ENCODE measurements around the gene CLDND2. TPM values are rescaled to one million over a fixed set of nuclear protein-coding genes. Genes with fewer than 3 reads are reported as not detected.

Gene CLDND2
- total and polyA plus RNA-seq, 2 donors from 2014 or later = 1.1 to 6.9 TPM

GRCh38 chr19:51329411-51329810 is 39.4 kb downstream of the CLDND2 start:
- no peak for FAIRE-seq
- H3K27ac ChIP-seq (ENCODE audit: low read depth in 2 of 2, low read length in 2 of 2) = no peak overlapping the region
- no peaks in the 10 kb centered on the region for H3K4me1 ChIP-seq (ENCODE audit: control insufficient read depth in 2 of 3, insufficient read depth in 2 of 3, low read depth in 1 of 3, low read length in 3 of 3)
- H3K4me3 ChIP-seq (ENCODE audit: low read length in 3 of 3) = no peak overlapping the region
- H3K9me3 ChIP-seq (ENCODE audit: control insufficient read depth in 2 of 3, insufficient read depth in 1 of 3, low read length in 3 of 3) = no peaks in the 10 kb centered on the region
- TF ChIP-seq CTCF (IDR thresholded peaks at IDR 0.05; ENCODE audit: borderline replicate concordance, extremely low read depth, insufficient read depth) = no peak
- H3K27me3 ChIP-seq (ENCODE audit: control insufficient read depth, insufficient read depth, low read length) = peaks cover 2% of the 10 kb centered on the region
- no peaks in the 10 kb centered on the region for H3K36me3 ChIP-seq (ENCODE audit: control insufficient read depth in 2 of 3, insufficient read depth in 3 of 3, low read length in 3 of 3)
- intact Hi-C loops (cut with DNase I) = no loop called here
- H3K9ac ChIP-seq (ENCODE audit: low read length in 3 of 3) = no peak overlapping the region
- DNase-seq = no peak

GRCh38 chr19:51327066-51328001 is 41.5 kb downstream of the CLDND2 start:
- peaks cover 2% of the 10 kb centered on the region for H3K27me3 ChIP-seq (ENCODE audit: control insufficient read depth, insufficient read depth, low read length)
- no peak overlapping the region for H3K4me3 ChIP-seq (ENCODE audit: low read length in 3 of 3)
- no peak overlapping the region for H3K27ac ChIP-seq (ENCODE audit: low read depth in 2 of 2, low read length in 2 of 2)
- FAIRE-seq (no peak), DNase-seq (peak in 4 of 5 donors; percentile 72 to 88 (median 84))
- no peak overlapping the region for H3K9ac ChIP-seq (ENCODE audit: low read length in 3 of 3)
- H3K36me3 ChIP-seq (ENCODE audit: control insufficient read depth in 2 of 3, insufficient read depth in 3 of 3, low read length in 3 of 3) = no peaks in the 10 kb centered on the region
- intact Hi-C loops (cut with DNase I) = no loop called here
- no peak for TF ChIP-seq CTCF (IDR thresholded peaks at IDR 0.05; ENCODE audit: borderline replicate concordance, extremely low read depth, insufficient read depth)
- H3K4me1 ChIP-seq (ENCODE audit: control insufficient read depth in 2 of 3, insufficient read depth in 2 of 3, low read depth in 1 of 3, low read length in 3 of 3) = no peaks in the 10 kb centered on the region
- H3K9me3 ChIP-seq (ENCODE audit: control insufficient read depth in 2 of 3, insufficient read depth in 1 of 3, low read length in 3 of 3) = no peaks in the 10 kb centered on the region

- Histone ChIP-seq H3K9me3 (ENCODE audit: control insufficient read depth in 2 of 3, insufficient read depth in 1 of 3, low read length in 3 of 3) (no peaks in the 10 kb centered on the region), H3K4me3 (ENCODE audit: low read length in 3 of 3) (no peak overlapping the region), H3K27ac (ENCODE audit: low read depth in 2 of 2, low read length in 2 of 2) (no peak overlapping the region), H3K4me1 (ENCODE audit: control insufficient read depth in 2 of 3, insufficient read depth in 2 of 3, low read depth in 1 of 3, low read length in 3 of 3) (no peaks in the 10 kb centered on the region), H3K27me3 (ENCODE audit: control insufficient read depth, insufficient read depth, low read length) (peaks cover 2% of the 10 kb centered on the region), H3K36me3 (ENCODE audit: control insufficient read depth in 2 of 3, insufficient read depth in 3 of 3, low read length in 3 of 3) (no peaks in the 10 kb centered on the region), H3K9ac (ENCODE audit: low read length in 3 of 3) (no peak overlapping the region)
- FAIRE-seq (no peak), DNase-seq (peak in 1 of 5 donors; percentile 55)
- no peak for TF ChIP-seq CTCF (IDR thresholded peaks at IDR 0.05; ENCODE audit: borderline replicate concordance, extremely low read depth, insufficient read depth)
- intact Hi-C loops (cut with DNase I) = no loop called here
These were observed 42.4 kb downstream of the CLDND2 start for GRCh38 chr19:51326216-51327065.

Measured in kidney (tissue), 14 donors.